ENCODE results near the gene LIN52.

The LIN52 gene

DNA sequence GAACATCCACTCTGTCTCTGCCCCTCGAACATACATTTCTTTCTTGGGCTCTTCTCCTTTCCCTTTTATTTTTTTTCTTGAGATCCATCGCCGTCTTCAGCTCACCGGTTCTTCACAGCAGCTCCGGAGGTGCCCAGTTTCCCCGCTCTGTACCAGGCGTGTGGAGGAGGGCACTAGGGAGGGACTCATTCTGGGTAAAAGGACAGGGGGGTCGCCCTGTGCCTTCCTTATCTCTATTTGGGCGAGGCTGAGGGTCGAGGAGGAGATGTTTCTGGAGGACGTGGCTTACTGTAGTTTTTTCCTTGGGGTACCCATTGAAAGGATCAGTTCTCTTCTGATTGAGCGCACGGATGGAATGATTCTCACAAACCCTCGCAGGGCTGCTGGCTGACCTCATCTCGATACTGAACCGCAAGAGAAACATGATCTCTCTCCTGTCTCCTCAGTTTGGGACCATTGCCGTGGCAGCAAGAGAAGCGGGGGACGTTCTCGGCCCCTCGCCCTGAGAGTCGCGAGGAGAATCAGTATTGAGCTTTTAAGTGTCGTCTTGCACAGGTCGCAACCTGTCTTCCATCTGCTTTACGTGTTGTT is 386 bp downstream of the LIN52 start:
- Mint-ChIP-seq H3K27ac (peak overlapping the region; percentile 100), H3K27me3 (ENCODE audit: low read depth, poor library complexity) (peaks cover 3% of the 10 kb centered on the region), H3K4me1 (peaks cover 39% of the 10 kb centered on the region), H3K9me3 (no peaks in the 10 kb centered on the region), H3K36me3 (ENCODE audit: low read depth) (peaks cover 5% of the 10 kb centered on the region), H3K4me3 (peak overlapping the region; percentile 99)
- peak; percentile 42 for DNase-seq
- TF ChIP-seq, protein P1, sequence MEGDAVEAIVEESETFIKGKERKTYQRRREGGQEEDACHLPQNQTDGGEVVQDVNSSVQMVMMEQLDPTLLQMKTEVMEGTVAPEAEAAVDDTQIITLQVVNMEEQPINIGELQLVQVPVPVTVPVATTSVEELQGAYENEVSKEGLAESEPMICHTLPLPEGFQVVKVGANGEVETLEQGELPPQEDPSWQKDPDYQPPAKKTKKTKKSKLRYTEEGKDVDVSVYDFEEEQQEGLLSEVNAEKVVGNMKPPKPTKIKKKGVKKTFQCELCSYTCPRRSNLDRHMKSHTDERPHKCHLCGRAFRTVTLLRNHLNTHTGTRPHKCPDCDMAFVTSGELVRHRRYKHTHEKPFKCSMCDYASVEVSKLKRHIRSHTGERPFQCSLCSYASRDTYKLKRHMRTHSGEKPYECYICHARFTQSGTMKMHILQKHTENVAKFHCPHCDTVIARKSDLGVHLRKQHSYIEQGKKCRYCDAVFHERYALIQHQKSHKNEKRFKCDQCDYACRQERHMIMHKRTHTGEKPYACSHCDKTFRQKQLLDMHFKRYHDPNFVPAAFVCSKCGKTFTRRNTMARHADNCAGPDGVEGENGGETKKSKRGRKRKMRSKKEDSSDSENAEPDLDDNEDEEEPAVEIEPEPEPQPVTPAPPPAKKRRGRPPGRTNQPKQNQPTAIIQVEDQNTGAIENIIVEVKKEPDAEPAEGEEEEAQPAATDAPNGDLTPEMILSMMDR (IDR thresholded peaks at IDR 0.05) = no peak

DNA sequence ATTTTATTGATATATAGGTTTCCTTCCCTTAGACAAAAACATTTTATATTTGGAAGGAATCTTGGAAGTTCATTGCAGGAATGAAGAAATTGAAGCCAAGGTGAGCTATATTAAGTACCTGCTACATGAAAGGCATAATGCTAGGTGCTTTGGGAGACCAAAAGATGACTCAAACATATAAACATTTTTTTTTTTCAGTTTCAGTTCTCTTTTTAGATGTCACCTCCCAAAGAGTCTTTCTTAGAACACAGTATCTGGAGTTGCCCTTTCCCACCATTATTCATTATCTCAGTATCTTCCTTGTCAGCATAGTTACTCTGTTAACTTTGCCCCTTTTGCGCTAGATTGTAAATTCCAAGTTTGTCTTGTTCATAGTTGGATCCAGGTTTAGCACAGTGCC is 1.1 kb downstream of the LIN52 start:
- DNase-seq = no peak
- TF ChIP-seq, protein P1 (IDR thresholded peaks at IDR 0.05) = no peak
- Mint-ChIP-seq H3K9me3 (no peaks in the 10 kb centered on the region), H3K36me3 (ENCODE audit: low read depth) (peaks cover 9% of the 10 kb centered on the region), H3K4me1 (peaks cover 39% of the 10 kb centered on the region), H3K27me3 (ENCODE audit: low read depth, poor library complexity) (peaks cover 3% of the 10 kb centered on the region), H3K27ac (peak overlapping the region; percentile 100), H3K4me3 (peak overlapping the region; percentile 99)

DNA sequence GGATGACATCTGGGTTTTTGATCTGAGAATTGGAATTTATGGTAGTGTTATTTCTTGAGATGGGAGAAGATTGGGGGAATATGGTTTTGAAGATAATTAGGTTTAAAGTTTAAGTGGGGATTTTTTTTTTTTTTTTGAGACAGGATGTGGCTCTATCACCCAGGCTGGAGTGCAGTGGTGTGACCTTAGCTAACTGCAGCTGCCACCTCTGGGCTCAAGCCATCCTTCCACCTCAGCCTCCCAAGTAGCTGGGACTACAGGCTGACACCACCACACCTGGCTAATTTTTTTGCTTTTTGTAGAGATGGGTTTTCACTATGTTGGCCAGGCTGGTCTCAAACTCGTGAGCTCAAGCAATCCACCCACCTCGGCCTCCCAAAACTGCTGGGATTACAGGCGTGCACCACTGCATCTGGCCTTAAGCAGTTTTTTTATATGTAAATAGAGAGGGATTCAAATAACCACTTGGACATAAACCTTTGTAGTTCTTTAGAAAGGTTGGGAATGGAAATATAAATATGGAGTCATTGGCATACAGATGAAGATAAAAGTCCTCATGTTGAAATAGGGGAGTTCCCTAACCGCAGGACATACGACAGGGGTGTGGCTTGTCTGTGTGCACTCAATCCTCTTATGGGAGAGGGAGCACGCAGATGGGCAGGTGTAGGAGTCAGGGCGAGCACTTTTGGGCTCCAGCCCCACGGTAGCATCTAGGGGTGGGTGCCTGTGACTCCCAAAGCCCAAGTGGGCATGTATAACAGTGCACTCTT is 4.7 kb downstream of the LIN52 start:
- TF ChIP-seq, protein P1 (IDR thresholded peaks at IDR 0.05) = no peak
- Mint-ChIP-seq H3K27me3 (ENCODE audit: low read depth, poor library complexity) (peaks cover 3% of the 10 kb centered on the region), H3K9me3 (no peaks in the 10 kb centered on the region), H3K4me3 (no peak overlapping the region), H3K4me1 (peaks cover 21% of the 10 kb centered on the region), H3K36me3 (ENCODE audit: low read depth) (peaks cover 15% of the 10 kb centered on the region), H3K27ac (no peak overlapping the region)
- DNase-seq = no peak

DNA sequence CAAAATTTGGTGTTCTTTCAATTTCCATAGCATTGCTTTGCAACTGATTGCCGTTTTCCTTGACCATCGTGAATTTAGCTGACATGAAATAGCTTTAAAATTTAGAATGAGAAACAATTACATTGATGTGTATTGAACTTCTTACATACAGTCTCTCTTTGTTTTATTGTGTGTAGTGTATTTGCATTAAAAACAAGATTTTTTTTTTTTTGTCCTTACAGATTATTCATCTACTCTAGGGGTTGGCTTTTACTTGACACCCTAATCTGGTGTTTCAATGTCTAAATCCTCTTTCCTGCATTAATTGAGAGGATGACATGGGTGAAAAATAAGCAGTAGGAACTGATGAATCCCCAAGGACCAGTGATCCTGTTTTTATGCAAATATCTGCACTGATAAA is 20.6 kb downstream of the LIN52 start:
- H3K27me3 Mint-ChIP-seq (ENCODE audit: low read depth, poor library complexity) = no peaks in the 10 kb centered on the region
- no peak for DNase-seq
- no peaks in the 10 kb centered on the region for H3K9me3 Mint-ChIP-seq
- H3K4me3 Mint-ChIP-seq = no peak overlapping the region
- no peaks in the 10 kb centered on the region for H3K4me1 Mint-ChIP-seq
- no peak overlapping the region for H3K27ac Mint-ChIP-seq
- peaks cover 39% of the 10 kb centered on the region for H3K36me3 Mint-ChIP-seq (ENCODE audit: low read depth)
- TF ChIP-seq, protein P1 (IDR thresholded peaks at IDR 0.05) = no peak

DNA sequence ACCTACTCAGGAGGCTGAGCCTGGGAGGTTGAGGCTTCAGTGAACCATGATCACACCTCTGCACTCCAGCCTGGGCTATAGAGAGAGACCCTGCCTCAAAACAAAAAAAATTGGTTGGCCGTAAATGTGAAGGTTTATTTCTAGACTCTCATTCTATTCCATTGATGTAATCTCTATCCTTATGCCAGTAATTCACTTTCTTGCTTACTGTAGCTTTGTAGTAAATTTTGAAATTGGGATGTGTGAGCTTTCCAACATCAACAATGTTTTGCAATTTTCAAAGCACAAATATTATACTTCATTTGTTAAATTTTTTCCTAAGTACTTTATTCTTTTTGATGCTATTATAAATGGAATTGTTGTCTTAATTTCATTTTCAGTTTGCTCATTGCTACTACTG is 24.6 kb downstream of the LIN52 start:
- Mint-ChIP-seq H3K27ac (no peak overlapping the region), H3K9me3 (no peaks in the 10 kb centered on the region), H3K4me3 (no peak overlapping the region), H3K4me1 (no peaks in the 10 kb centered on the region), H3K36me3 (ENCODE audit: low read depth) (peaks cover 29% of the 10 kb centered on the region), H3K27me3 (ENCODE audit: low read depth, poor library complexity) (no peaks in the 10 kb centered on the region)
- TF ChIP-seq, protein P1 (IDR thresholded peaks at IDR 0.05) = no peak
- DNase-seq = no peak
